Activated T-helper 2 cell treated with anti-CD3 and anti-CD28 coated beads, Interferon-gamma antibody, Interleukin-2, Interleukin-4, amounts not matched to agents 10 μg/mL and 5 μg/mL and 100 μg/mL, durations not matched to agents 14 hours and 24 hours and 36 hours (primary cell): ENCODE measurements around the gene PIP5K1C. TPM values are rescaled to one million over a fixed set of nuclear protein-coding genes. Genes with fewer than 3 reads are reported as not detected.

Experiments used
- DNase-seq: peaks from one replicate; pipeline ENCODE4 v3.0.0; 2021; ENCODE audit warnings: low spot score
- H3K27ac Mint-ChIP-seq: one replicate; pipeline ENCODE4 v1.8.0; 2021; ENCODE audit warnings: mixed read lengths
- H3K27me3 Mint-ChIP-seq: one replicate; pipeline ENCODE4 v1.8.0; 2021; ENCODE audit warnings: low read depth, mixed read lengths
- H3K36me3 Mint-ChIP-seq: one replicate; pipeline ENCODE4 v1.8.0; 2021; ENCODE audit warnings: low read depth, mixed read lengths
- H3K4me1 Mint-ChIP-seq: one replicate; pipeline ENCODE4 v1.8.0; 2021; ENCODE audit warnings: low read depth, mixed read lengths
- H3K4me3 Mint-ChIP-seq: one replicate; pipeline ENCODE4 v1.8.0; 2021; ENCODE audit warnings: low read depth, mild to moderate bottlenecking, moderate library complexity, mixed read lengths
- H3K9me3 Mint-ChIP-seq: one replicate; pipeline ENCODE4 v1.8.0; 2021; ENCODE audit warnings: mixed read lengths
- intact Hi-C: fragments of 100-400 bp; cut with micrococcal nuclease; formaldehyde crosslinking; loops from one replicate; pipeline ENCODE4 v1.15.1; 2023
- total RNA-seq: library from RNA; stranded (reverse); gene quantifications from 2 replicates; pipeline ENCODE4 v1.2.3, GENCODE V29; 2022

PIP5K1C gene
- total RNA-seq, 1 donor from 2014 or later = 22.5 TPM

GRCh38 chr19:3603121-3603811 is 97.0 kb downstream of the PIP5K1C start:
- Mint-ChIP-seq H3K4me1 (peaks cover 2% of the 10 kb centered on the region), H3K27me3 (peaks cover 4% of the 10 kb centered on the region), H3K36me3 (no peaks in the 10 kb centered on the region), H3K4me3 (no peak overlapping the region), H3K9me3 (no peaks in the 10 kb centered on the region), H3K27ac (no peak overlapping the region)
- intact Hi-C loops = no loop called here
- DNase-seq = no peak

- H3K4me3 Mint-ChIP-seq = no peak overlapping the region
- no peaks in the 10 kb centered on the region for H3K36me3 Mint-ChIP-seq
- intact Hi-C loops = no loop called here
- no peak overlapping the region for H3K27ac Mint-ChIP-seq
- H3K9me3 Mint-ChIP-seq = no peaks in the 10 kb centered on the region
- no peaks in the 10 kb centered on the region for H3K4me1 Mint-ChIP-seq
- no peak for DNase-seq
- no peaks in the 10 kb centered on the region for H3K27me3 Mint-ChIP-seq
Measured at GRCh38 chr19:3601021-3601420, 99.2 kb downstream of the PIP5K1C start.

- H3K36me3 Mint-ChIP-seq = no peaks in the 10 kb centered on the region
- no peak overlapping the region for H3K27ac Mint-ChIP-seq
- no peaks in the 10 kb centered on the region for H3K4me1 Mint-ChIP-seq
- no peak for DNase-seq
- H3K27me3 Mint-ChIP-seq = no peaks in the 10 kb centered on the region
- no peaks in the 10 kb centered on the region for H3K9me3 Mint-ChIP-seq
- intact Hi-C loops = no loop called here
- H3K4me3 Mint-ChIP-seq = no peak overlapping the region
Measured at GRCh38 chr19:3599776-3600187, 100.5 kb downstream of the PIP5K1C start.

DNA sequence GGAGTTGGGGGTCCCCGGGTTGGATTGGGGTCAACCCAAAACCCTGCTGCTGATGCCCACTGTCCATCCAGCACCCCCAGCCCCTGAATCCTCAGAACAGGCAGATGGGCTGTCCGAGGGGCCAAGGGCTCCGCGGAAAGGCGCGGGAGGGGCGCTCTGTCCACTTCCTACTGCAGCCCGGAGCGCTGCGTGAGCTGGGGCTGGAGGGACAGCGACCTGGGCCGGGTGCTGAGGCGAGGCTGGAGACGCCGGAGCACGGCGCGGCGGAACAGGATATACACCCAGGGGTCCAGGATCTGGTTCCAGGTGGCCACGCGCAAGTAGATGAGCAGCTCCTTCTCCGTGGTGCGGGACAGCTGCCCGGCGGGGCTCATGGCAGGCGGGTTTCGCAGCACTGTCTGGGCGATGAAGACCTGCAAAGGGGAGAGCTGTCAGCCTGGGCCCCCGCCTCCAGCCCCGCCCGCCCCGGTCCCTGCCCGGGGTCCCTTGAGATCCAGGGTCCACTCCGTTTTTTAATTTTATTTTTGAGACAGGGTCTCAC is 104.7 kb downstream of the PIP5K1C start:
- H3K27ac Mint-ChIP-seq = no peak overlapping the region
- H3K4me1 Mint-ChIP-seq = no peaks in the 10 kb centered on the region
- intact Hi-C loops = no loop called here

GRCh38 chr19:3593156-3593555 is 107.1 kb downstream of the PIP5K1C start:
- Mint-ChIP-seq H3K4me1 (no peaks in the 10 kb centered on the region), H3K36me3 (no peaks in the 10 kb centered on the region), H3K27ac (no peak overlapping the region), H3K4me3 (no peak overlapping the region), H3K9me3 (peaks cover 3% of the 10 kb centered on the region), H3K27me3 (no peaks in the 10 kb centered on the region)
- intact Hi-C loops = no loop called here
- DNase-seq = no peak

More for the DNA sequence above, 104.7 kb downstream of the PIP5K1C start:
- no peaks in the 10 kb centered on the region for H3K36me3 Mint-ChIP-seq
- H3K4me3 Mint-ChIP-seq = no peak overlapping the region
- no peaks in the 10 kb centered on the region for H3K9me3 Mint-ChIP-seq
- no peak for DNase-seq
- H3K27me3 Mint-ChIP-seq = no peaks in the 10 kb centered on the region

GRCh38 chr19:3591876-3592613 is 108.2 kb downstream of the PIP5K1C start:
- Mint-ChIP-seq H3K9me3 (peaks cover 3% of the 10 kb centered on the region), H3K27me3 (no peaks in the 10 kb centered on the region), H3K4me1 (no peaks in the 10 kb centered on the region), H3K36me3 (no peaks in the 10 kb centered on the region), H3K27ac (no peak overlapping the region), H3K4me3 (no peak overlapping the region)
- no peak for DNase-seq
- intact Hi-C loops = no loop called here

GRCh38 chr19:3590991-3591659 is 109.1 kb downstream of the PIP5K1C start:
- Mint-ChIP-seq H3K9me3 (peaks cover 3% of the 10 kb centered on the region), H3K27ac (no peak overlapping the region), H3K4me3 (no peak overlapping the region), H3K27me3 (no peaks in the 10 kb centered on the region), H3K36me3 (no peaks in the 10 kb centered on the region), H3K4me1 (no peaks in the 10 kb centered on the region)
- no peak for DNase-seq
- intact Hi-C loops = no loop called here

DNA sequence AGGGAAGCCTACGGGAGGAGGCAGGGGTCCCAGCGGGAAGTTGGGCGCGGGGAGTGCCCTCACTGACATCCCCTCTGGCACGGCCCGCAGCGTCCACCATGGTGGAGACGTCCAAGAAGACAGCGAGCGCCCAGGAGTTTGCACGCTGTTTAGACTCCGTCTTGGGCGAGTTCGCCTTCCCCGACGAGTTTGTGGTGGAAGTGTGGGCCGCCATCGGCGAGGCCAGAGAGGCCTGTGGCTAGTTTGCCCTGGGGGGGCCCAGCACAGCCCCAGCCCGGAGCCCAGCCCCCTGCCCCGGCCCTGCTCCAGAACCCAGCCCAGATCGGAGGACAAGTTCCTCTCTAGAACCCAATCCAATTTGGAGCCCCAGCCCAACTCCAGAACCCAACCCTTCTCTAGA is 110.3 kb downstream of the PIP5K1C start:
- H3K36me3 Mint-ChIP-seq = no peaks in the 10 kb centered on the region
- no peak overlapping the region for H3K27ac Mint-ChIP-seq
- H3K9me3 Mint-ChIP-seq = peaks cover 3% of the 10 kb centered on the region
- no peaks in the 10 kb centered on the region for H3K4me1 Mint-ChIP-seq
- DNase-seq = no peak
- H3K4me3 Mint-ChIP-seq = no peak overlapping the region
- H3K27me3 Mint-ChIP-seq = no peaks in the 10 kb centered on the region
- intact Hi-C loops = no loop called here

DNA sequence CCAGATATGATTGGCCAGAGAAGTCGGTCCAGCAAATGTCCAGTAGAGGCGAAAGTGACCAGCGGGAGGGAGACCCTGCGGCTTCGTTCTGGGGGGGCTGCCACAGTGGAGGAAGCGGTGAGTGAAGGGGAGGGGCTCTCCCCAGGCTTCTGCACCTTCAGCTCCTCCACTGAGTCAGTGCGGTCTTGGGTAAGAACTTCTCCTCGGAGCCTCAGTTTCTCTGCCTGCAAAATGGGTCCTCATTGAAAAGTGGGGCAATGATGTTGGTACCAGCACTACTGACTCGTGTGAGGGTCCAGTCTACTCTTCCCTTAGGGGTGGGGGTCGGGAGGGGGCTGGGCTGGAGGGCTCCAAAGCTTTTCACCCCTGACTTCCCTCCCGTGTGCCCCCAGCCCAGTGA is 110.8 kb downstream of the PIP5K1C start:
- Mint-ChIP-seq H3K36me3 (no peaks in the 10 kb centered on the region), H3K9me3 (peaks cover 3% of the 10 kb centered on the region), H3K4me3 (no peak overlapping the region), H3K4me1 (no peaks in the 10 kb centered on the region), H3K27ac (no peak overlapping the region), H3K27me3 (no peaks in the 10 kb centered on the region)
- intact Hi-C loops = no loop called here
- no peak for DNase-seq

DNA sequence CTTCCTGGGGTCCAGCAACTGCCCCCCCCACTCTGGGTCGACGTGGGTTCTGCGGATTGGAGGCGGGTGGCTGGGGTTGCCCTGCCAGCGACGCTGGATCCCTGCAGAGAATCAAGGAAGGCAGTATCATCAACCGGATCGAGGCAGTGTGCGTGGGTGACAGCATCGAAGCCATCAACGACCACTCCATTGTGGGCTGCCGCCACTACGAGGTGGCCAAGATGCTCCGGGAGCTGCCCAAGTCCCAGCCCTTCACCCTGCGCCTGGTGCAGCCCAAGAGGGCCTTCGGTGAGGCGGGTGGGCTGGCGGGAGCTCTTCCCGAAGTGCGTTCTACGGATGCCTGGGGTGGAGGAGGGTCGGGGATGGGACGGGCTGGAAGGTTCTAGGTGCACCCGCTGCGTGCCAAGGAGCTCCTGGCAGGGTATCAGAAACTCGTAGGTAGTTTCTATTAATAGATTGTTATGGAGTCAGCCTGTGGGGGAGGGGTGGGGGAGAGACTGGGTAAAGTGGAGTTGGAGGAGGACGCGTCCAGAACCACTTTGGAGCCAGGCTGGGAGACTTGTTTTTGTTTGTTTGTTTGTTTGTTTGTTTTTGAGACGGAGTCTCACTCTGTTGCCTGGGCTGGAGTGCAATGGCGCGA is 113.4 kb downstream of the PIP5K1C start:
- peaks cover 3% of the 10 kb centered on the region for H3K27me3 Mint-ChIP-seq
- no peak overlapping the region for H3K4me3 Mint-ChIP-seq
- no peak for DNase-seq
- no peaks in the 10 kb centered on the region for H3K36me3 Mint-ChIP-seq
- peaks cover 3% of the 10 kb centered on the region for H3K9me3 Mint-ChIP-seq
- intact Hi-C loops = no loop called here
- H3K27ac Mint-ChIP-seq = no peak overlapping the region
- no peaks in the 10 kb centered on the region for H3K4me1 Mint-ChIP-seq

- Mint-ChIP-seq H3K4me3 (no peak overlapping the region), H3K36me3 (no peaks in the 10 kb centered on the region), H3K27ac (no peak overlapping the region), H3K27me3 (peaks cover 3% of the 10 kb centered on the region), H3K4me1 (no peaks in the 10 kb centered on the region), H3K9me3 (peaks cover 3% of the 10 kb centered on the region)
- intact Hi-C loops = no loop called here
- no peak for DNase-seq
Measured at GRCh38 chr19:3586127-3586626, 114.1 kb downstream of the PIP5K1C start.

GRCh38 chr19:3585301-3586126 is 114.8 kb downstream of the PIP5K1C start, which contains the start of gene GIPC3:
Gene GIPC3, plus strand, starts transcription at chr19:3585478. Its CDS starts 120 bp downstream, at chr19:3585598.
- Mint-ChIP-seq H3K4me3 (no peak within 1 kb of the TSS), H3K9me3 (peaks cover 3% of the 10 kb centered on the region), H3K27ac (no peak within 1 kb of the TSS), H3K27me3 (peaks cover 3% of the 10 kb centered on the region), H3K4me1 (no peaks in the 10 kb centered on the region), H3K36me3 (no peaks in the 10 kb centered on the region)
- intact Hi-C loops = no loop called here
- DNase-seq = no peak
